ENCODE measurements around the gene F2RL1. TPM values are rescaled to one million over a fixed set of nuclear protein-coding genes. Genes with fewer than 3 reads are reported as not detected.

Gene F2RL1
- total and polyA plus RNA-seq, 2 experiments from 2014 or later = 15.3 to 32.1 TPM

DNA sequence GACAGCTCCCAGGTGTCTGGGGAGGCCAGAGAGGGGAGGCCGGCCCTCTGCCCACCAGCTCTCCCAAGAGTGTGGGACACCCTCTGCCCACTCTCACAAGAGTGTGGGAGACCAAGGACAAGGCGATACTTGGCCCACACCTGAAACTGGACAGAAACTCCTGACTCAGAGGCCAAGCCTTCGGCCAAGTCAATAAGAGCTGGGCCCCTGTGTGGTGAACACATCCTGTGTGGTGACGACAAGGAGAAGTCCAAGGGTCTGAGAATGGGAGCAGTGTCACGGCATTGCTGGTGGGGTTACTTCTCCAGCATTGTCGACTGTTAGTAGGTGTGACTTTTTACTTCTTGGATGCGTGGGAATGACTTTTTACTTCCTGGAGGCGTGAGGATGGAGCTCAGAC, 14.6 kb upstream of the F2RL1 start:
- Mint-ChIP-seq H3K4me3 (no peak overlapping the region), H3K36me3 (ENCODE audit: low read depth) (no peaks in the 10 kb centered on the region), H3K4me1 (peaks cover 43% of the 10 kb centered on the region), H3K27me3 (ENCODE audit: insufficient read depth, low read depth, poor library complexity) (peaks cover 29% of the 10 kb centered on the region), H3K9me3 (peaks cover 2% of the 10 kb centered on the region; the same call in 1 of the 3 replicates), H3K27ac (0 out of 2 replicates have a peak overlapping the region, but pooled peaks have one; percentile 61)
- H3K27me3 ChIP-seq (ENCODE audit: insufficient read depth) = no peaks in the 10 kb centered on the region
- no peaks in the 10 kb centered on the region for H3K9me2 ChIP-seq (ENCODE audit: insufficient read depth)
- no peaks in the 10 kb centered on the region for H4K20me1 ChIP-seq (replicated peaks; ENCODE audit: insufficient read depth)
- no peaks in the 10 kb centered on the region; the same call in 1 of the 2 replicates for H3F3A ChIP-seq (replicated peaks; ENCODE audit: low read depth)
- H3K27ac ChIP-seq (ENCODE audit: low read depth) = no peak overlapping the region
- H3K4me2 ChIP-seq = no peak overlapping the region
- no peaks in the 10 kb centered on the region for H3K36me3 ChIP-seq (ENCODE audit: insufficient read depth)
- H3K4me1 ChIP-seq (ENCODE audit: insufficient read depth) = peaks cover 21% of the 10 kb centered on the region
- H3K4me3 ChIP-seq = no peak overlapping the region
- no peak for TF ChIP-seq ZNF331 (CRISPR knock-in tag; IDR thresholded peaks at IDR 0.05; ENCODE audit: low read depth)
- TF ChIP-seq NANOG (IDR thresholded peaks at IDR 0.05; ENCODE audit: borderline replicate concordance) = no peak
- TF ChIP-seq, protein P1, sequence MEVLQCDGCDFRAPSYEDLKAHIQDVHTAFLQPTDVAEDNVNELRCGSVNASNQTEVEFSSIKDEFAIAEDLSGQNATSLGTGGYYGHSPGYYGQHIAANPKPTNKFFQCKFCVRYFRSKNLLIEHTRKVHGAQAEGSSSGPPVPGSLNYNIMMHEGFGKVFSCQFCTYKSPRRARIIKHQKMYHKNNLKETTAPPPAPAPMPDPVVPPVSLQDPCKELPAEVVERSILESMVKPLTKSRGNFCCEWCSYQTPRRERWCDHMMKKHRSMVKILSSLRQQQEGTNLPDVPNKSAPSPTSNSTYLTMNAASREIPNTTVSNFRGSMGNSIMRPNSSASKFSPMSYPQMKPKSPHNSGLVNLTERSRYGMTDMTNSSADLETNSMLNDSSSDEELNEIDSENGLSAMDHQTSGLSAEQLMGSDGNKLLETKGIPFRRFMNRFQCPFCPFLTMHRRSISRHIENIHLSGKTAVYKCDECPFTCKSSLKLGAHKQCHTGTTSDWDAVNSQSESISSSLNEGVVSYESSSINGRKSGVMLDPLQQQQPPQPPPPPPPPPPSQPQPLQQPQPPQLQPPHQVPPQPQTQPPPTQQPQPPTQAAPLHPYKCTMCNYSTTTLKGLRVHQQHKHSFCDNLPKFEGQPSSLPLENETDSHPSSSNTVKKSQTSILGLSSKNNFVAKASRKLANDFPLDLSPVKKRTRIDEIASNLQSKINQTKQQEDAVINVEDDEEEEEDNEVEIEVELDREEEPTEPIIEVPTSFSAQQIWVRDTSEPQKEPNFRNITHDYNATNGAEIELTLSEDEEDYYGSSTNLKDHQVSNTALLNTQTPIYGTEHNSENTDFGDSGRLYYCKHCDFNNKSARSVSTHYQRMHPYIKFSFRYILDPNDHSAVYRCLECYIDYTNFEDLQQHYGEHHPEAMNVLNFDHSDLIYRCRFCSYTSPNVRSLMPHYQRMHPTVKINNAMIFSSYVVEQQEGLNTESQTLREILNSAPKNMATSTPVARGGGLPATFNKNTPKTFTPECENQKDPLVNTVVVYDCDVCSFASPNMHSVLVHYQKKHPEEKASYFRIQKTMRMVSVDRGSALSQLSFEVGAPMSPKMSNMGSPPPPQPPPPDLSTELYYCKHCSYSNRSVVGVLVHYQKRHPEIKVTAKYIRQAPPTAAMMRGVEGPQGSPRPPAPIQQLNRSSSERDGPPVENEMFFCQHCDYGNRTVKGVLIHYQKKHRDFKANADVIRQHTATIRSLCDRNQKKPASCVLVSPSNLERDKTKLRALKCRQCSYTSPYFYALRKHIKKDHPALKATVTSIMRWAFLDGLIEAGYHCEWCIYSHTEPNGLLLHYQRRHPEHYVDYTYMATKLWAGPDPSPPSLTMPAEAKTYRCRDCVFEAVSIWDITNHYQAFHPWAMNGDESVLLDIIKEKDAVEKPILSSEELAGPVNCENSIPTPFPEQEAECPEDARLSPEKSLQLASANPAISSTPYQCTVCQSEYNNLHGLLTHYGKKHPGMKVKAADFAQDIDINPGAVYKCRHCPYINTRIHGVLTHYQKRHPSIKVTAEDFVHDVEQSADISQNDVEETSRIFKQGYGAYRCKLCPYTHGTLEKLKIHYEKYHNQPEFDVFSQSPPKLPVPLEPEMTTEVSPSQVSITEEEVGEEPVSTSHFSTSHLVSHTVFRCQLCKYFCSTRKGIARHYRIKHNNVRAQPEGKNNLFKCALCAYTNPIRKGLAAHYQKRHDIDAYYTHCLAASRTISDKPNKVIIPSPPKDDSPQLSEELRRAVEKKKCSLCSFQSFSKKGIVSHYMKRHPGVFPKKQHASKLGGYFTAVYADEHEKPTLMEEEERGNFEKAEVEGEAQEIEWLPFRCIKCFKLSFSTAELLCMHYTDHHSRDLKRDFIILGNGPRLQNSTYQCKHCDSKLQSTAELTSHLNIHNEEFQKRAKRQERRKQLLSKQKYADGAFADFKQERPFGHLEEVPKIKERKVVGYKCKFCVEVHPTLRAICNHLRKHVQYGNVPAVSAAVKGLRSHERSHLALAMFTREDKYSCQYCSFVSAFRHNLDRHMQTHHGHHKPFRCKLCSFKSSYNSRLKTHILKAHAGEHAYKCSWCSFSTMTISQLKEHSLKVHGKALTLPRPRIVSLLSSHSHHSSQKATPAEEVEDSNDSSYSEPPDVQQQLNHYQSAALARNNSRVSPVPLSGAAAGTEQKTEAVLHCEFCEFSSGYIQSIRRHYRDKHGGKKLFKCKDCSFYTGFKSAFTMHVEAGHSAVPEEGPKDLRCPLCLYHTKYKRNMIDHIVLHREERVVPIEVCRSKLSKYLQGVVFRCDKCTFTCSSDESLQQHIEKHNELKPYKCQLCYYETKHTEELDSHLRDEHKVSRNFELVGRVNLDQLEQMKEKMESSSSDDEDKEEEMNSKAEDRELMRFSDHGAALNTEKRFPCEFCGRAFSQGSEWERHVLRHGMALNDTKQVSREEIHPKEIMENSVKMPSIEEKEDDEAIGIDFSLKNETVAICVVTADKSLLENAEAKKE (CRISPR knock-in tag; IDR thresholded peaks at IDR 0.05) = no peak
- TF ChIP-seq, protein P2, sequence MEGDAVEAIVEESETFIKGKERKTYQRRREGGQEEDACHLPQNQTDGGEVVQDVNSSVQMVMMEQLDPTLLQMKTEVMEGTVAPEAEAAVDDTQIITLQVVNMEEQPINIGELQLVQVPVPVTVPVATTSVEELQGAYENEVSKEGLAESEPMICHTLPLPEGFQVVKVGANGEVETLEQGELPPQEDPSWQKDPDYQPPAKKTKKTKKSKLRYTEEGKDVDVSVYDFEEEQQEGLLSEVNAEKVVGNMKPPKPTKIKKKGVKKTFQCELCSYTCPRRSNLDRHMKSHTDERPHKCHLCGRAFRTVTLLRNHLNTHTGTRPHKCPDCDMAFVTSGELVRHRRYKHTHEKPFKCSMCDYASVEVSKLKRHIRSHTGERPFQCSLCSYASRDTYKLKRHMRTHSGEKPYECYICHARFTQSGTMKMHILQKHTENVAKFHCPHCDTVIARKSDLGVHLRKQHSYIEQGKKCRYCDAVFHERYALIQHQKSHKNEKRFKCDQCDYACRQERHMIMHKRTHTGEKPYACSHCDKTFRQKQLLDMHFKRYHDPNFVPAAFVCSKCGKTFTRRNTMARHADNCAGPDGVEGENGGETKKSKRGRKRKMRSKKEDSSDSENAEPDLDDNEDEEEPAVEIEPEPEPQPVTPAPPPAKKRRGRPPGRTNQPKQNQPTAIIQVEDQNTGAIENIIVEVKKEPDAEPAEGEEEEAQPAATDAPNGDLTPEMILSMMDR (conservative IDR thresholded peaks at IDR 0.05; ENCODE audit: low read depth in 2 of 2) = no peak
- no peak for TF ChIP-seq CREB1 (CRISPR knock-in tag; IDR thresholded peaks at IDR 0.05; ENCODE audit: low read depth)
- no peak for TF ChIP-seq JUNB (IDR thresholded peaks at IDR 0.05; ENCODE audit: unreplicated experiment)
- TF ChIP-seq POLR2AphosphoS5 (IDR thresholded peaks at IDR 0.05; ENCODE audit: low read depth) = no peak
- TF ChIP-seq, protein P3, sequence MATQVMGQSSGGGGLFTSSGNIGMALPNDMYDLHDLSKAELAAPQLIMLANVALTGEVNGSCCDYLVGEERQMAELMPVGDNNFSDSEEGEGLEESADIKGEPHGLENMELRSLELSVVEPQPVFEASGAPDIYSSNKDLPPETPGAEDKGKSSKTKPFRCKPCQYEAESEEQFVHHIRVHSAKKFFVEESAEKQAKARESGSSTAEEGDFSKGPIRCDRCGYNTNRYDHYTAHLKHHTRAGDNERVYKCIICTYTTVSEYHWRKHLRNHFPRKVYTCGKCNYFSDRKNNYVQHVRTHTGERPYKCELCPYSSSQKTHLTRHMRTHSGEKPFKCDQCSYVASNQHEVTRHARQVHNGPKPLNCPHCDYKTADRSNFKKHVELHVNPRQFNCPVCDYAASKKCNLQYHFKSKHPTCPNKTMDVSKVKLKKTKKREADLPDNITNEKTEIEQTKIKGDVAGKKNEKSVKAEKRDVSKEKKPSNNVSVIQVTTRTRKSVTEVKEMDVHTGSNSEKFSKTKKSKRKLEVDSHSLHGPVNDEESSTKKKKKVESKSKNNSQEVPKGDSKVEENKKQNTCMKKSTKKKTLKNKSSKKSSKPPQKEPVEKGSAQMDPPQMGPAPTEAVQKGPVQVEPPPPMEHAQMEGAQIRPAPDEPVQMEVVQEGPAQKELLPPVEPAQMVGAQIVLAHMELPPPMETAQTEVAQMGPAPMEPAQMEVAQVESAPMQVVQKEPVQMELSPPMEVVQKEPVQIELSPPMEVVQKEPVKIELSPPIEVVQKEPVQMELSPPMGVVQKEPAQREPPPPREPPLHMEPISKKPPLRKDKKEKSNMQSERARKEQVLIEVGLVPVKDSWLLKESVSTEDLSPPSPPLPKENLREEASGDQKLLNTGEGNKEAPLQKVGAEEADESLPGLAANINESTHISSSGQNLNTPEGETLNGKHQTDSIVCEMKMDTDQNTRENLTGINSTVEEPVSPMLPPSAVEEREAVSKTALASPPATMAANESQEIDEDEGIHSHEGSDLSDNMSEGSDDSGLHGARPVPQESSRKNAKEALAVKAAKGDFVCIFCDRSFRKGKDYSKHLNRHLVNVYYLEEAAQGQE (IDR thresholded peaks at IDR 0.05; ENCODE audit: unreplicated experiment) = no peak
- TF ChIP-seq EZH2phosphoT487 (IDR thresholded peaks at IDR 0.05; ENCODE audit: unreplicated experiment) = no peak
- TF ChIP-seq, protein P4, sequence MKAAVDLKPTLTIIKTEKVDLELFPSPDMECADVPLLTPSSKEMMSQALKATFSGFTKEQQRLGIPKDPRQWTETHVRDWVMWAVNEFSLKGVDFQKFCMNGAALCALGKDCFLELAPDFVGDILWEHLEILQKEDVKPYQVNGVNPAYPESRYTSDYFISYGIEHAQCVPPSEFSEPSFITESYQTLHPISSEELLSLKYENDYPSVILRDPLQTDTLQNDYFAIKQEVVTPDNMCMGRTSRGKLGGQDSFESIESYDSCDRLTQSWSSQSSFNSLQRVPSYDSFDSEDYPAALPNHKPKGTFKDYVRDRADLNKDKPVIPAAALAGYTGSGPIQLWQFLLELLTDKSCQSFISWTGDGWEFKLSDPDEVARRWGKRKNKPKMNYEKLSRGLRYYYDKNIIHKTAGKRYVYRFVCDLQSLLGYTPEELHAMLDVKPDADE (IDR thresholded peaks at IDR 0.05) = no peak
- H2AFZ ChIP-seq = no peak overlapping the region
- no peak for ATAC-seq
- no peak for DNase-seq (ENCODE audit: low spot score)
- no peaks in the 10 kb centered on the region for H3K79me2 ChIP-seq (replicated peaks; ENCODE audit: insufficient read depth)
